ENCODE measurements around the gene NLRP9.
"Not testable (repeated sequence)": the region's sequence is repeated elsewhere in the genome, so short reads cannot be mapped to it uniquely, and the experiment has no call there.

NLRP9 gene

GRCh38 chr19:55738302-55738701, at the start of gene NLRP9:
Gene NLRP9, minus strand, starts transcription at chr19:55738402. Its CDS starts 28 bp downstream, at chr19:55738374.
- no peak for DNase-seq (ENCODE audit: low read depth)

GRCh38 chr19:55781112-55781511, 42.9 kb upstream of the NLRP9 start:
- DNase-seq (ENCODE audit: low read depth): no peak

- no peak for DNase-seq (ENCODE audit: low read depth)
These were observed 40.1 kb upstream of the NLRP9 start for GRCh38 chr19:55778331-55778730.

GRCh38 chr19:55777528-55777927, 39.3 kb upstream of the NLRP9 start:
- DNase-seq (ENCODE audit: low read depth): no peak

GRCh38 chr19:55769632-55770031, 31.4 kb upstream of the NLRP9 start:
- DNase-seq (ENCODE audit: low read depth): not testable (repeated sequence)

- DNase-seq (ENCODE audit: low read depth): not testable (repeated sequence)
These were observed 30.6 kb upstream of the NLRP9 start, which contains the start of gene RFPL4AL1 for GRCh38 chr19:55768818-55769217. Gene RFPL4AL1, plus strand, starts transcription at chr19:55769118. Its CDS starts 2,687 bp downstream, at chr19:55771805.

- DNase-seq (ENCODE audit: low read depth): no peak
These were observed 28.3 kb upstream of the NLRP9 start for GRCh38 chr19:55766466-55766865.

GRCh38 chr19:55758797-55759196, 20.6 kb upstream of the NLRP9 start, which contains the start of gene RFPL4A:
Gene RFPL4A, plus strand, starts transcription at chr19:55759097. Its CDS starts 2,704 bp downstream, at chr19:55761801.
- not testable (repeated sequence) for DNase-seq (ENCODE audit: low read depth)

GRCh38 chr19:55756808-55757207, 18.6 kb upstream of the NLRP9 start:
- DNase-seq (ENCODE audit: low read depth): not testable (repeated sequence)

GRCh38 chr19:55753401-55753800, 15.2 kb upstream of the NLRP9 start:
- no peak for DNase-seq (ENCODE audit: low read depth)

- no peak for DNase-seq (ENCODE audit: low read depth)
These were observed 12.5 kb upstream of the NLRP9 start for GRCh38 chr19:55750715-55751114.

GRCh38 chr19:55730378-55730777, 7.8 kb downstream of the NLRP9 start:
- not testable (repeated sequence) for DNase-seq (ENCODE audit: low read depth)

GRCh38 chr19:55723491-55723890, 14.7 kb downstream of the NLRP9 start:
- no peak for DNase-seq (ENCODE audit: low read depth)

GRCh38 chr19:55720801-55721200, 17.4 kb downstream of the NLRP9 start:
- no peak for DNase-seq (ENCODE audit: low read depth)

- no peak for DNase-seq (ENCODE audit: low read depth)
These were observed 17.9 kb downstream of the NLRP9 start for GRCh38 chr19:55720214-55720746.

- not testable (repeated sequence) for DNase-seq (ENCODE audit: low read depth)
These were observed 20.1 kb downstream of the NLRP9 start for GRCh38 chr19:55717879-55718711.

- no peak for DNase-seq (ENCODE audit: low read depth)
These were observed 21.0 kb downstream of the NLRP9 start for GRCh38 chr19:55717251-55717650.

- DNase-seq (ENCODE audit: low read depth): no peak
These were observed 21.7 kb downstream of the NLRP9 start for GRCh38 chr19:55716531-55716930.

- no peak for DNase-seq (ENCODE audit: low read depth)
These were observed 25.2 kb downstream of the NLRP9 start for GRCh38 chr19:55712804-55713631.

- DNase-seq (ENCODE audit: low read depth): no peak
These were observed 26.5 kb downstream of the NLRP9 start for GRCh38 chr19:55711719-55712118.

GRCh38 chr19:55705972-55706371, 32.2 kb downstream of the NLRP9 start:
- DNase-seq (ENCODE audit: low read depth): no peak

- DNase-seq (ENCODE audit: low read depth): no peak
These were observed 33.5 kb downstream of the NLRP9 start for GRCh38 chr19:55704494-55705245.
